Measurements from ENCODE around the gene INTS7.

INTS7 gene

GRCh38 chr1:211909395-211909794 lies 126.0 kb downstream of the INTS7 start:
- no peak for DNase-seq (ENCODE audit: low read depth in 3 of 3)

GRCh38 chr1:211908951-211909350 lies 126.4 kb downstream of the INTS7 start:
- DNase-seq (ENCODE audit: low read depth in 3 of 3): no peak

- DNase-seq (ENCODE audit: low read depth in 3 of 3): no peak
These were observed 126.9 kb downstream of the INTS7 start for GRCh38 chr1:211908453-211908852.

GRCh38 chr1:211903490-211904245 lies 131.7 kb downstream of the INTS7 start:
- DNase-seq (ENCODE audit: low read depth in 3 of 3): no peak

GRCh38 chr1:211902624-211903291 lies 132.6 kb downstream of the INTS7 start:
- no peak for DNase-seq (ENCODE audit: low read depth in 3 of 3)

- no peak for DNase-seq (ENCODE audit: low read depth in 3 of 3)
These were observed 133.4 kb downstream of the INTS7 start for GRCh38 chr1:211901945-211902344.

GRCh38 chr1:211900441-211900840 lies 134.9 kb downstream of the INTS7 start:
- no peak for DNase-seq (ENCODE audit: low read depth in 3 of 3)

- DNase-seq (ENCODE audit: low read depth in 3 of 3): no peak
These were observed 138.4 kb downstream of the INTS7 start for GRCh38 chr1:211896958-211897357.

- no peak for DNase-seq (ENCODE audit: low read depth in 3 of 3)
These were observed 140.1 kb downstream of the INTS7 start for GRCh38 chr1:211895126-211895759.

- DNase-seq (ENCODE audit: low read depth in 3 of 3): no peak
These were observed 141.0 kb downstream of the INTS7 start for GRCh38 chr1:211894312-211894711.

- no peak for DNase-seq (ENCODE audit: low read depth in 3 of 3)
These were observed 142.1 kb downstream of the INTS7 start for GRCh38 chr1:211893260-211893659.

- DNase-seq (ENCODE audit: low read depth in 3 of 3): no peak
These were observed 142.8 kb downstream of the INTS7 start for GRCh38 chr1:211892577-211892976.

GRCh38 chr1:211891708-211892107 lies 143.6 kb downstream of the INTS7 start:
- no peak for DNase-seq (ENCODE audit: low read depth in 3 of 3)

Measured in stimulated activated CD4-positive, alpha-beta T cell treated with anti-CD3 and anti-CD28 coated beads, TNF-alpha, amount 100 ng/mL, for 4 hours (primary cell).